IMR-90 (cell line): Measurements from ENCODE around the gene VGF. TPM values are rescaled to one million over a fixed set of nuclear protein-coding genes. Genes with fewer than 3 reads are reported as not detected.

Source experiments
- ATAC-seq: fragments of 200-7000 bp; cut with Tn5 transposase; 2 replicates; pipeline ENCODE4 v1.9.1; 2020; ENCODE audit warnings: low read depth, mild to moderate bottlenecking, moderate library complexity
- BruUV-seq: library from RNA; stranded (reverse); fragments of 400-500 nt; replicated peaks from 2 replicates; lab custom pipeline; 2021; lab: Mats Ljungman, UMichigan
- CTCF ChIA-PET: fragments of 300-600 bp; formaldehyde crosslinking; extraction: SDS; loops from one replicate; lab custom pipeline; 2021; ENCODE audit warnings: antibody characterized with exemption; lab: Yijun Ruan, JAX
- POLR2A ChIA-PET: fragments of 300-600 bp; sonication (Branson Sonifier 250); formaldehyde crosslinking; loops from one replicate; lab custom pipeline; 2022; ENCODE audit warnings: antibody characterized with exemption; ENCODE audit not compliant: unreplicated experiment; lab: Charles Lee
- DNase-seq: peaks from one replicate; pipeline ENCODE4 v3.0.0; 2013
- H2AFZ ChIP-seq: replicated peaks from 2 replicates; pipeline ENCODE3; 2013; ENCODE audit warnings: low read length, mild to moderate bottlenecking; ENCODE audit not compliant: poor library complexity
- H2AK5ac ChIP-seq: 2 replicates; pipeline ENCODE4 v1.6.1; 2013; ENCODE audit warnings: low read depth, low read length, inconsistent platforms
- H2AK9ac ChIP-seq: replicated peaks from 2 replicates; pipeline ENCODE3; 2013; ENCODE audit warnings: mild to moderate bottlenecking, low read depth, low read length, moderate library complexity; ENCODE audit not compliant: poor library complexity
- H2BK120ac ChIP-seq: 2 replicates; pipeline ENCODE4 v1.6.1; 2013; ENCODE audit warnings: low read depth, low read length, inconsistent platforms
- H2BK15ac ChIP-seq: 3 replicates; pipeline ENCODE4 v1.6.1; 2013; ENCODE audit warnings: low read depth, low read length, inconsistent platforms
- H2BK20ac ChIP-seq: 2 replicates; pipeline ENCODE4 v1.6.1; 2013; ENCODE audit warnings: low read depth, mild to moderate bottlenecking, inconsistent platforms, low read length, moderate library complexity
- H2BK5ac ChIP-seq: 2 replicates; pipeline ENCODE4 v1.6.1; 2013; ENCODE audit warnings: mild to moderate bottlenecking, low read depth, low read length, inconsistent platforms; ENCODE audit not compliant: poor library complexity, severe bottlenecking
- H3K14ac ChIP-seq: replicated peaks from 2 replicates; pipeline ENCODE4 v1.6.1; 2013; ENCODE audit warnings: low read depth, low read length, inconsistent platforms
- H3K18ac ChIP-seq: 2 replicates; pipeline ENCODE4 v1.6.1; 2013; ENCODE audit warnings: low read depth, low read length, control low read depth
- H3K23ac ChIP-seq: 2 replicates; pipeline ENCODE4 v1.6.1; 2013; ENCODE audit warnings: low read depth, low read length, inconsistent platforms
- H3K27ac ChIP-seq: 2 replicates; pipeline ENCODE4 v1.5.1; 2013; ENCODE audit warnings: mild to moderate bottlenecking, control low read depth, low read length; ENCODE audit not compliant: insufficient read depth
- H3K27me3 ChIP-seq: 2 replicates; pipeline ENCODE4 v1.6.1; 2013; ENCODE audit warnings: low read length; ENCODE audit not compliant: control insufficient read depth, insufficient read depth
- H3K36me3 ChIP-seq: 2 replicates; pipeline ENCODE4 v1.6.1; 2013; ENCODE audit warnings: low read length, mixed read lengths; ENCODE audit not compliant: control insufficient read depth, insufficient read depth
- H3K4ac ChIP-seq: 2 replicates; pipeline ENCODE4 v1.6.1; 2013; ENCODE audit warnings: low read depth, low read length, inconsistent platforms
- H3K4me1 ChIP-seq: 2 replicates; pipeline ENCODE4 v1.6.1; 2013; ENCODE audit warnings: low read length, mixed read lengths; ENCODE audit not compliant: control insufficient read depth, insufficient read depth
- H3K4me2 ChIP-seq: 2 replicates; pipeline ENCODE4 v1.6.1; 2013; ENCODE audit warnings: low read depth, mild to moderate bottlenecking, control low read depth, low read length, moderate library complexity
- H3K4me3 ChIP-seq: 2 replicates; pipeline ENCODE4 v1.5.1; 2013; ENCODE audit warnings: low read depth, mild to moderate bottlenecking, control low read depth, low read length, moderate library complexity; ENCODE audit not compliant: insufficient read depth
- H3K56ac ChIP-seq: 2 replicates; pipeline ENCODE4 v1.6.1; 2013; ENCODE audit warnings: low read length, inconsistent platforms; ENCODE audit not compliant: insufficient read depth; ENCODE audit errors: extremely low read depth
- H3K79me1 ChIP-seq, 2 experiments: 2 replicates each; pipeline ENCODE4 v1.6.1; 2013; ENCODE audit warnings: low read length in 2 of 2, inconsistent platforms in 1 of 2, low read depth in 1 of 2
- H3K9ac ChIP-seq: 2 replicates; pipeline ENCODE4 v1.6.1; 2013; ENCODE audit warnings: low read depth, low read length, control low read depth
- H3K9me1 ChIP-seq: 2 replicates; pipeline ENCODE4 v1.6.1; 2013; ENCODE audit warnings: low read length, inconsistent platforms; ENCODE audit not compliant: insufficient read depth
- H3K9me3 ChIP-seq: 2 replicates; pipeline ENCODE4 v1.6.1; 2013; ENCODE audit warnings: low read length; ENCODE audit not compliant: control insufficient read depth, insufficient read depth
- H4K20me1 ChIP-seq: 2 replicates; pipeline ENCODE4 v1.6.1; 2013; ENCODE audit warnings: low read length, inconsistent platforms; ENCODE audit not compliant: insufficient read depth
- H4K5ac ChIP-seq: 2 replicates; pipeline ENCODE4 v1.6.1; 2013; ENCODE audit warnings: mild to moderate bottlenecking, low read depth, low read length, control low read depth
- H4K8ac ChIP-seq, 2 experiments: 2 replicates each; pipeline ENCODE4 v1.6.1; 2013; ENCODE audit warnings: low read depth in 2 of 2, low read length in 2 of 2, control low read depth in 1 of 2, inconsistent platforms in 1 of 2
- H4K91ac ChIP-seq: 2 replicates; pipeline ENCODE4 v1.6.1; 2013; ENCODE audit warnings: low read depth, low read length, inconsistent platforms; ENCODE audit not compliant: insufficient read depth
- BHLHE40 ChIP-seq: fragments of 150-350 bp; IDR thresholded peaks from 2 replicates; pipeline ENCODE4 v1.6.1; 2016; ENCODE audit warnings: mild to moderate bottlenecking, low read depth, low read length
- MAZ ChIP-seq: IDR thresholded peaks from 2 replicates; pipeline ENCODE4 v1.6.1; 2012; ENCODE audit warnings: low read depth, mild to moderate bottlenecking, low read length, improper control_type of control experiment, moderate library complexity, borderline replicate concordance
- MXI1 ChIP-seq: IDR thresholded peaks from 2 replicates; pipeline ENCODE4 v1.6.1; 2012; ENCODE audit warnings: low read depth, mild to moderate bottlenecking, low read length, moderate library complexity, borderline replicate concordance
- RAD21 ChIP-seq: IDR thresholded peaks from 2 replicates; pipeline ENCODE4 v1.6.1; 2012; ENCODE audit warnings: low read length, improper control_type of control experiment
- WGBS, 2 experiments: methylation state at CpG; one replicate each; pipeline versions ENCODE4 v1.1.5 to v1.1.7; 2013; ENCODE audit warnings: missing lambda C conversion rate in 2 of 2; ENCODE audit not compliant: insufficient read length in 1 of 2; ENCODE audit errors: extremely low coverage in 2 of 2; 5-methylcytosine and 5-hydroxymethylcytosine counted together
- dilution Hi-C: fragments of 300-500 bp; cut with HindIII; formaldehyde crosslinking; loops from one replicate; pipeline ENCODE4 v1.14.3; 2018; ENCODE audit warnings: low sequenced_read_pairs; ENCODE audit not compliant: unreplicated experiment
- in situ Hi-C: fragments of 300-500 bp; cut with MboI; formaldehyde crosslinking; loops from 3 replicates; pipeline ENCODE4 v1.14.3; 2019; ENCODE audit warnings: low sequenced_read_pairs, inconsistent platforms, mixed read lengths
- intact Hi-C: fragments of 100-400 bp; cut with micrococcal nuclease; formaldehyde crosslinking; loops from 2 replicates; pipeline ENCODE4 v1.10.0; 2022
- polyA plus RNA-seq, 3 experiments: library from polyadenylated mRNA; depleted of rRNA; stranded (reverse); fragments of >200 nt; gene quantifications; 2 replicates each; pipeline ENCODE4 v1.2.3, GENCODE V29; 2012; ENCODE audit warnings: low replicate concordance in 1 of 3
- total RNA-seq: library from RNA; depleted of rRNA; stranded (reverse); fragments of >200 nt; gene quantifications from 2 replicates; pipeline ENCODE4 v1.2.3, GENCODE V29; 2012
- TF ChIP-seq, protein P1 (sequence below): fragments of 150-350 bp; IDR thresholded peaks from 2 replicates; pipeline ENCODE4 v1.6.1; 2016; ENCODE audit warnings: low read depth, mild to moderate bottlenecking, low read length, moderate library complexity, borderline replicate concordance
- TF ChIP-seq, protein P2 (sequence below): fragments of 150-350 bp; IDR thresholded peaks from 2 replicates; pipeline ENCODE4 v1.6.1; 2017; ENCODE audit warnings: mild to moderate bottlenecking, antibody characterized with exemption, low read length, low read depth

VGF gene
- total and polyA plus RNA-seq, 2 of the 4 experiments (the other 2 are of a cell fraction): 0.18 to 0.50 TPM

DNA sequence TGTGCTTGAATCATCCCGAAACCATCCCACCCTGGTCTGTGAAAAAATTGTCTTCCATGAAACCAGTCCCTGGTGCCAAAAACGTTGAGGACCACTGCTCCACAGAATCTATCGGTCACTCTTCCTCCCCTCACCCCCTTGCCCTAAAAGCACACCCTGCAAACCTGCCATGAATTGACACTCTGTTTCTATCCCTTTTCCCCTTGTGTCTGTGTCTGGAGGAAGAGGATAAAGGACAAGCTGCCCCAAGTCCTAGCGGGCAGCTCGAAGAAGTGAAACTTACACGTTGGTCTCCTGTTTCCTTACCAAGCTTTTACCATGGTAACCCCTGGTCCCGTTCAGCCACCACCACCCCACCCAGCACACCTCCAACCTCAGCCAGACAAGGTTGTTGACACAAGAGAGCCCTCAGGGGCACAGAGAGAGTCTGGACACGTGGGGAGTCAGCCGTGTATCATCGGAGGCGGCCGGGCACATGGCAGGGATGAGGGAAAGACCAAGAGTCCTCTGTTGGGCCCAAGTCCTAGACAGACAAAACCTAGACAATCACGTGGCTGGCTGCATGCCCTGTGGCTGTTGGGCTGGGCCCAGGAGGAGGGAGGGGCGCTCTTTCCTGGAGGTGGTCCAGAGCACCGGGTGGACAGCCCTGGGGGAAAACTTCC is 39.2 kb downstream of the VGF start:
- H3K9me3 ChIP-seq: no peaks in the 10 kb centered on the region
- peaks cover 35% of the 10 kb centered on the region for H4K20me1 ChIP-seq
- peak overlapping the region; percentile 99 for H2AK9ac ChIP-seq
- CTCF ChIA-PET: interaction anchor here (0.9 to 1.1 kb wide), 3 partner anchors 18 to 26 kb away, joined by 3 read pairs; no protein-coding TSS in a partner anchor
- DNase-seq (peak; percentile 75), ATAC-seq (no peak)
- peak overlapping the region; percentile 90 for H4K91ac ChIP-seq
- peaks cover 17% of the 10 kb centered on the region for H3K36me3 ChIP-seq
- POLR2A ChIA-PET: interaction anchor here (0.6 kb wide), 1 partner anchor 92 kb away, joined by 3 read pairs; the partner anchor contains the start of genes PLOD3 and ZNHIT1
- no peaks in the 10 kb centered on the region for H3K27me3 ChIP-seq
- H3K4me3 ChIP-seq: no peak overlapping the region
- intact Hi-C loops: no loop called here
- peaks cover 19% of the 10 kb centered on the region for H3K9me1 ChIP-seq
- in situ Hi-C loops: no loop called here
- dilution Hi-C loops: no loop called here
- H2BK120ac ChIP-seq: peak overlapping the region; percentile 98
- H3K79me1 ChIP-seq: peaks cover 8 to 63% of the 10 kb centered on the region in 2 experiments; a peak in 3 of 4 replicates
- H3K4ac ChIP-seq: peak overlapping the region; percentile 98
- peak overlapping the region; percentile 13 to 96 for H4K8ac ChIP-seq
- peak overlapping the region; percentile 95 for H3K56ac ChIP-seq
- peak overlapping the region; percentile 64 for H4K5ac ChIP-seq
- BruUV-seq: no TSS peak
- TF ChIP-seq, protein P1, sequence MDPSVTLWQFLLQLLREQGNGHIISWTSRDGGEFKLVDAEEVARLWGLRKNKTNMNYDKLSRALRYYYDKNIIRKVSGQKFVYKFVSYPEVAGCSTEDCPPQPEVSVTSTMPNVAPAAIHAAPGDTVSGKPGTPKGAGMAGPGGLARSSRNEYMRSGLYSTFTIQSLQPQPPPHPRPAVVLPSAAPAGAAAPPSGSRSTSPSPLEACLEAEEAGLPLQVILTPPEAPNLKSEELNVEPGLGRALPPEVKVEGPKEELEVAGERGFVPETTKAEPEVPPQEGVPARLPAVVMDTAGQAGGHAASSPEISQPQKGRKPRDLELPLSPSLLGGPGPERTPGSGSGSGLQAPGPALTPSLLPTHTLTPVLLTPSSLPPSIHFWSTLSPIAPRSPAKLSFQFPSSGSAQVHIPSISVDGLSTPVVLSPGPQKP: no peak
- TF ChIP-seq MXI1 (peak; percentile 57; the same call in 1 of the 2 replicates), BHLHE40 (peak; percentile 81), RAD21 (no peak), MAZ (peak; percentile 51; the same call in 1 of the 2 replicates)
- TF ChIP-seq, protein P2, sequence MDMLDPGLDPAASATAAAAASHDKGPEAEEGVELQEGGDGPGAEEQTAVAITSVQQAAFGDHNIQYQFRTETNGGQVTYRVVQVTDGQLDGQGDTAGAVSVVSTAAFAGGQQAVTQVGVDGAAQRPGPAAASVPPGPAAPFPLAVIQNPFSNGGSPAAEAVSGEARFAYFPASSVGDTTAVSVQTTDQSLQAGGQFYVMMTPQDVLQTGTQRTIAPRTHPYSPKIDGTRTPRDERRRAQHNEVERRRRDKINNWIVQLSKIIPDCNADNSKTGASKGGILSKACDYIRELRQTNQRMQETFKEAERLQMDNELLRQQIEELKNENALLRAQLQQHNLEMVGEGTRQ: peak; percentile 90
- peak overlapping the region; percentile 30 for H3K4me2 ChIP-seq
- peak overlapping the region; percentile 88; the same call in 2 of the 3 replicates for H2BK15ac ChIP-seq
- H3K27ac ChIP-seq: peak overlapping the region; percentile 89
- peak overlapping the region; percentile 99 for H2AK5ac ChIP-seq
- H2BK20ac ChIP-seq: peak overlapping the region; percentile 97
- H2BK5ac ChIP-seq: peak overlapping the region; percentile 97
- H3K23ac ChIP-seq: peak overlapping the region; percentile 96
- H3K18ac ChIP-seq: peak overlapping the region; percentile 70
- H3K9ac ChIP-seq: peak overlapping the region; percentile 40
- WGBS, 2 experiments: 15% methylated on average over 6 of the region's 15 CpGs; no CpG with 5 or more reads in 1 of the 2 experiments
- peaks cover 27% of the 10 kb centered on the region for H3K4me1 ChIP-seq
- H2AFZ ChIP-seq: peak overlapping the region; percentile 93
- peak overlapping the region; percentile 91 for H3K14ac ChIP-seq
